ENCODE results near the gene RARG.

DNA sequence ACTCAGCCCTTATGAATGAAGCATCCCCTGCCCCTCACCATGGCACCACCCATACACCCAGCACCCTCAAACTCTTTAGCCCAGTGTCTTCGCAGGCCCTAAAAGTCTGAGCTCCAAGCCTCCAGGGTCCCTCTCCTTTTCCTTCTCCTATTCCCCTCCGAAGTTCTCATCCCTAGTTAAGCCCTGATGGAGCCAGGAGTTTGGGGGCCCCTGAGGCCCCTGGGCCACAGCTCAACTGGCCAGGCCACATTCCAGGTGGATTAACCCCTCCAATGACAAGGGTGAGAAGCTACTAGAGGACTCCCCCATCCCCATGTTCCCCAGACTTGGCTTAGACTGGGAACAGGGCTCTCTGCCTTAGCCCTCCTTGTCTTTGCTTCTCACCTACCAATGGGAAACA is 2.6 kb downstream of the RARG start:
- TF ChIP-seq, protein P1, sequence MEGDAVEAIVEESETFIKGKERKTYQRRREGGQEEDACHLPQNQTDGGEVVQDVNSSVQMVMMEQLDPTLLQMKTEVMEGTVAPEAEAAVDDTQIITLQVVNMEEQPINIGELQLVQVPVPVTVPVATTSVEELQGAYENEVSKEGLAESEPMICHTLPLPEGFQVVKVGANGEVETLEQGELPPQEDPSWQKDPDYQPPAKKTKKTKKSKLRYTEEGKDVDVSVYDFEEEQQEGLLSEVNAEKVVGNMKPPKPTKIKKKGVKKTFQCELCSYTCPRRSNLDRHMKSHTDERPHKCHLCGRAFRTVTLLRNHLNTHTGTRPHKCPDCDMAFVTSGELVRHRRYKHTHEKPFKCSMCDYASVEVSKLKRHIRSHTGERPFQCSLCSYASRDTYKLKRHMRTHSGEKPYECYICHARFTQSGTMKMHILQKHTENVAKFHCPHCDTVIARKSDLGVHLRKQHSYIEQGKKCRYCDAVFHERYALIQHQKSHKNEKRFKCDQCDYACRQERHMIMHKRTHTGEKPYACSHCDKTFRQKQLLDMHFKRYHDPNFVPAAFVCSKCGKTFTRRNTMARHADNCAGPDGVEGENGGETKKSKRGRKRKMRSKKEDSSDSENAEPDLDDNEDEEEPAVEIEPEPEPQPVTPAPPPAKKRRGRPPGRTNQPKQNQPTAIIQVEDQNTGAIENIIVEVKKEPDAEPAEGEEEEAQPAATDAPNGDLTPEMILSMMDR (IDR thresholded peaks at IDR 0.05; ENCODE audit: insufficient read depth, low read depth, low read length) = no peak
- no peak for TF ChIP-seq EZH2 (IDR thresholded peaks at IDR 0.05; ENCODE audit: insufficient read depth, low read length)

Measured in astrocyte (in vitro differentiated cells and primary cell).